Trophoblast cell (in vitro differentiated cells and primary cell): ENCODE results near the gene SLC30A3. TPM values are rescaled to one million over a fixed set of nuclear protein-coding genes. Genes with fewer than 3 reads are reported as not detected.
A peak's percentile ranks its signal among the peaks of the same experiment; 100 is the strongest.

Experiments
- DNase-seq, 2 donors: peaks; one replicate each; pipeline ENCODE4 v3.0.0-alpha.2; 2016
- H2AFZ ChIP-seq: 2 replicates; pipeline ENCODE4 v1.6.1; 2013; ENCODE audit warnings: low read length, moderate library complexity, mild to moderate bottlenecking; ENCODE audit not compliant: insufficient read depth, poor library complexity
- H2AK5ac ChIP-seq: 2 replicates; pipeline ENCODE4 v1.6.1; 2013; ENCODE audit warnings: mild to moderate bottlenecking, low read length
- H2BK120ac ChIP-seq: 2 replicates; pipeline ENCODE4 v1.6.1; 2013; ENCODE audit warnings: low read length, mild to moderate bottlenecking, moderate library complexity; ENCODE audit not compliant: insufficient read depth, poor library complexity
- H2BK12ac ChIP-seq: 2 replicates; pipeline ENCODE4 v1.6.1; 2013; ENCODE audit warnings: mild to moderate bottlenecking, low read length, moderate library complexity
- H2BK5ac ChIP-seq: 2 replicates; pipeline ENCODE4 v1.6.1; 2013; ENCODE audit warnings: low read length, low read depth, moderate library complexity, mild to moderate bottlenecking; ENCODE audit not compliant: poor library complexity
- H3K14ac ChIP-seq: 2 replicates; pipeline ENCODE4 v1.6.1; 2013; ENCODE audit warnings: mild to moderate bottlenecking, low read length
- H3K18ac ChIP-seq: 2 replicates; pipeline ENCODE4 v1.6.1; 2013; ENCODE audit warnings: mild to moderate bottlenecking, low read length
- H3K23ac ChIP-seq: 2 replicates; pipeline ENCODE4 v1.6.1; 2013; ENCODE audit warnings: low read length
- H3K27ac ChIP-seq: 2 replicates; pipeline ENCODE4 v1.5.1; 2013; ENCODE audit warnings: low read depth, mild to moderate bottlenecking, inconsistent platforms, low read length, moderate library complexity
- H3K27me3 ChIP-seq: 2 replicates; pipeline ENCODE4 v1.6.1; 2013; ENCODE audit warnings: inconsistent platforms, mild to moderate bottlenecking, low read length, moderate library complexity; ENCODE audit not compliant: insufficient read depth
- H3K36me3 ChIP-seq, 2 experiments: 1 replicate in 1 of 2; 2 replicates in 1 of 2; pipeline ENCODE4 v1.6.1; 2013; ENCODE audit warnings: low read length in 2 of 2, mild to moderate bottlenecking in 2 of 2, moderate library complexity in 1 of 2; ENCODE audit not compliant: insufficient read depth in 2 of 2, control insufficient read depth in 1 of 2
- H3K4ac ChIP-seq: 2 replicates; pipeline ENCODE4 v1.6.1; 2013; ENCODE audit warnings: low read depth, mild to moderate bottlenecking, low read length, moderate library complexity
- H3K4me1 ChIP-seq, 2 experiments: 1 replicate in 1 of 2; 2 replicates in 1 of 2; pipeline ENCODE4 v1.6.1; 2013; ENCODE audit warnings: low read length in 2 of 2, mild to moderate bottlenecking in 2 of 2, moderate library complexity in 1 of 2; ENCODE audit not compliant: insufficient read depth in 2 of 2, control insufficient read depth in 1 of 2
- H3K4me2 ChIP-seq: 2 replicates; pipeline ENCODE4 v1.6.1; 2013; ENCODE audit warnings: inconsistent platforms, mild to moderate bottlenecking, low read length, moderate library complexity
- H3K4me3 ChIP-seq: 2 replicates; pipeline ENCODE4 v1.5.1; 2013; ENCODE audit warnings: mild to moderate bottlenecking, low read depth, low read length, inconsistent platforms
- H3K79me1 ChIP-seq: one replicate; pipeline ENCODE4 v1.6.1; 2013; ENCODE audit warnings: low read length
- H3K79me2 ChIP-seq: 2 replicates; pipeline ENCODE4 v1.6.1; 2013; ENCODE audit warnings: low read length, mild to moderate bottlenecking; ENCODE audit not compliant: control insufficient read depth, insufficient read depth, poor library complexity
- H3K9ac ChIP-seq: 2 replicates; pipeline ENCODE4 v1.6.1; 2013; ENCODE audit warnings: mild to moderate bottlenecking, low read length
- H3K9me3 ChIP-seq: 2 replicates; pipeline ENCODE4 v1.6.1; 2013; ENCODE audit warnings: low read depth, mild to moderate bottlenecking, control low read depth, inconsistent platforms, low read length; ENCODE audit not compliant: insufficient read depth
- H4K12ac ChIP-seq: 2 replicates; pipeline ENCODE4 v1.6.1; 2013; ENCODE audit warnings: low read depth, mild to moderate bottlenecking, low read length, moderate library complexity
- H4K8ac ChIP-seq: 2 replicates; pipeline ENCODE4 v1.6.1; 2013; ENCODE audit warnings: low read depth, mild to moderate bottlenecking, low read length, moderate library complexity
- H4K91ac ChIP-seq: one replicate; pipeline ENCODE4 v1.6.1; 2013; ENCODE audit warnings: low read depth, mild to moderate bottlenecking, low read length, moderate library complexity
- WGBS: extraction: QIAGEN DNeasy Blood & Tissue Kit; methylation state at CpG from one replicate; pipeline ENCODE4 v1.1.7; 2013; ENCODE audit warnings: missing lambda C conversion rate; ENCODE audit not compliant: insufficient read length, insufficient coverage; ENCODE audit errors: extremely low coverage; 5-methylcytosine and 5-hydroxymethylcytosine counted together
- polyA plus RNA-seq: library from polyadenylated mRNA; stranded (reverse); fragments of 200-250 nt; gene quantifications from 2 replicates; pipeline ENCODE4 v1.2.3, GENCODE V29; 2013

SLC30A3 gene, protein sequence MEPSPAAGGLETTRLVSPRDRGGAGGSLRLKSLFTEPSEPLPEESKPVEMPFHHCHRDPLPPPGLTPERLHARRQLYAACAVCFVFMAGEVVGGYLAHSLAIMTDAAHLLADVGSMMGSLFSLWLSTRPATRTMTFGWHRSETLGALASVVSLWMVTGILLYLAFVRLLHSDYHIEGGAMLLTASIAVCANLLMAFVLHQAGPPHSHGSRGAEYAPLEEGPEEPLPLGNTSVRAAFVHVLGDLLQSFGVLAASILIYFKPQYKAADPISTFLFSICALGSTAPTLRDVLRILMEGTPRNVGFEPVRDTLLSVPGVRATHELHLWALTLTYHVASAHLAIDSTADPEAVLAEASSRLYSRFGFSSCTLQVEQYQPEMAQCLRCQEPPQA
- 3.3 and 4.0 TPM in 2 replicates for polyA plus RNA-seq

DNA sequence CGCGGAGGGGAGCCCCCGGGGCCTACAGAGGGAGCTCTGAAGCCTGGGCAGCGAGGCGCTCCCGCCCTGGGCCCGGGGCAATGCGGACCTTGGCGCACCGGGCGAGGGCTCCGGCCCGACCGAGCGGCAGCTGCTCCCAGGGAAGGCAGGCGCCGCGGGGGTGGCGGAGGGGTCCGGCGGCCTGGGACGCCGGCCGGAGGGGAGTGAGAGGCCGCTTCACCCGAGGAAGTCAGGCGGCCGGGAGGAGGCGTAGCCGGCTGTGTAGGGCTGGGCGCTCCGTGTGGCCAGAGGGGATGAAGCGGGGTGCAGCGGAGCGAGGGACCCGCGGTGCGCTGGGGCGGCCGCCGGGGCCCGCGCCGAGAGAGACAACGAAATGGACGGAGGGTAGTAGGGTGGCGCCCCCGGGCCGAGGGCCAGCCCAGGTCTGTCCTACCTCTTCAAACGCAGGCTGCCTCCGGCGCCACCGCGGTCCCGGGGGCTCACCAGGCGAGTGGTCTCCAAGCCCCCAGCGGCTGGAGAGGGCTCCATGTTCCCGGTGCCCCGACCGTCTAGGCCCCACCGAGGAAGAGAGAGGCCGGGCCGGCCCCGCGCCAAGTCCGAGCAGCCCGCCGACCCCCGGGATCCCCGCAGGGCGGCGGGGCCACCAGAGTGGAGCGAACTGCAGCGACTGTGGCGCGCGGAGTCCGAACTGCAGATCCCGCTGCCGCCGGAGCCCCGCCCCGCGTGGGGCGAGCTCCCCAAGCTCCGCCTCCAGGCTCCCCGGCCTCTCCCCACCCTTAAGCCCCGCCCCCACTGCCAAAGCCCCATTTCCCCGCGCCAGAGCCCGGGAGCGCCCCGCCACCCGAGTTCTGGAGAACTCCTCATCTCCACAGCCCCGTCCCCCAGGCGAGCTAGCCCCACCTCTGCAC lies at the start of gene SLC30A3:
Gene SLC30A3 (minus strand): TSS at position 669 of the 908 bp plus-strand sequence. CDS start 141 bp downstream, at position 528.
- H4K91ac ChIP-seq, result no peak within 1 kb of the TSS
- no peak within 1 kb of the TSS for H3K18ac ChIP-seq
- WGBS, result no CpG with 5 or more reads among the region's 96 CpGs
- no peak within 1 kb of the TSS for H2BK120ac ChIP-seq
- no peaks in the 10 kb centered on the region for H3K79me2 ChIP-seq
- H4K12ac ChIP-seq, result no peak within 1 kb of the TSS
- H2AK5ac ChIP-seq, result no peak within 1 kb of the TSS
- peak within 1 kb of the TSS; percentile 10 for H2AFZ ChIP-seq
- H3K4ac ChIP-seq, result no peak within 1 kb of the TSS
- H3K14ac ChIP-seq, result no peak within 1 kb of the TSS
- no peaks in the 10 kb centered on the region for H3K36me3 ChIP-seq
- H2BK5ac ChIP-seq, result no peak within 1 kb of the TSS
- H4K8ac ChIP-seq, result no peak within 1 kb of the TSS
- H3K9me3 ChIP-seq, result peaks cover 11% of the 10 kb centered on the region
- DNase-seq, result no peak
- peaks cover 8 to 17% of the 10 kb centered on the region in 2 experiments for H3K4me1 ChIP-seq
- H3K27ac ChIP-seq, result no peak within 1 kb of the TSS
- no peak within 1 kb of the TSS for H2BK12ac ChIP-seq
- H3K4me3 ChIP-seq, result peak within 1 kb of the TSS; percentile 42
- no peak within 1 kb of the TSS for H3K23ac ChIP-seq
- H3K4me2 ChIP-seq, result peak within 1 kb of the TSS; percentile 71
- no peak within 1 kb of the TSS for H3K9ac ChIP-seq
- no peaks in the 10 kb centered on the region for H3K79me1 ChIP-seq
- peaks cover 63% of the 10 kb centered on the region for H3K27me3 ChIP-seq

- no peak overlapping the region for H3K18ac ChIP-seq
- no peak for DNase-seq
- H3K27me3 ChIP-seq, result peaks cover 12% of the 10 kb centered on the region
- H2BK12ac ChIP-seq, result no peak overlapping the region
- H2AK5ac ChIP-seq, result no peak overlapping the region
- no peaks in the 10 kb centered on the region for H3K79me1 ChIP-seq
- no peak overlapping the region for H4K91ac ChIP-seq
- no peak overlapping the region for H2AFZ ChIP-seq
- no peak overlapping the region for H3K23ac ChIP-seq
- H2BK120ac ChIP-seq, result no peak overlapping the region
- H3K9ac ChIP-seq, result no peak overlapping the region
- H3K27ac ChIP-seq, result no peak overlapping the region
- H3K9me3 ChIP-seq, result peaks cover 1% of the 10 kb centered on the region
- no peak overlapping the region for H4K12ac ChIP-seq
- H3K36me3 ChIP-seq, result peaks cover 7 to 11% of the 10 kb centered on the region in 2 experiments
- WGBS, result no CpG with 5 or more reads among the region's 3 CpGs
- no peak overlapping the region for H3K14ac ChIP-seq
- H3K4me1 ChIP-seq, result peaks cover 4 to 10% of the 10 kb centered on the region in 2 experiments
- no peak overlapping the region for H3K4me3 ChIP-seq
- no peak overlapping the region for H4K8ac ChIP-seq
- H2BK5ac ChIP-seq, result no peak overlapping the region
- no peaks in the 10 kb centered on the region for H3K79me2 ChIP-seq
- H3K4ac ChIP-seq, result no peak overlapping the region
- no peak overlapping the region for H3K4me2 ChIP-seq
Measured at GRCh38 chr2:27312152-27312551, 49.3 kb upstream of the SLC30A3 start.

GRCh38 chr2:27309651-27310050 lies 46.8 kb upstream of the SLC30A3 start:
- Histone ChIP-seq H3K14ac (no peak overlapping the region), H3K79me2 (no peaks in the 10 kb centered on the region), H2BK5ac (no peak overlapping the region), H3K4me2 (no peak overlapping the region), H2BK120ac (no peak overlapping the region), H3K23ac (no peak overlapping the region), H4K8ac (no peak overlapping the region), H3K4ac (no peak overlapping the region), H3K4me3 (no peak overlapping the region), H3K36me3 (peaks cover 3 to 11% of the 10 kb centered on the region in 2 experiments), H3K18ac (no peak overlapping the region), H3K79me1 (no peaks in the 10 kb centered on the region), H3K9me3 (peaks cover 5% of the 10 kb centered on the region), H2AFZ (no peak overlapping the region), H2AK5ac (no peak overlapping the region), H3K27ac (no peak overlapping the region), H4K12ac (no peak overlapping the region), H2BK12ac (no peak overlapping the region), H3K4me1 (peaks cover 4 to 10% of the 10 kb centered on the region in 2 experiments), H4K91ac (no peak overlapping the region), H3K27me3 (peaks cover 31% of the 10 kb centered on the region), H3K9ac (no peak overlapping the region)
- WGBS, result no CpG with 5 or more reads among the region's 6 CpGs
- DNase-seq, result no peak

DNA sequence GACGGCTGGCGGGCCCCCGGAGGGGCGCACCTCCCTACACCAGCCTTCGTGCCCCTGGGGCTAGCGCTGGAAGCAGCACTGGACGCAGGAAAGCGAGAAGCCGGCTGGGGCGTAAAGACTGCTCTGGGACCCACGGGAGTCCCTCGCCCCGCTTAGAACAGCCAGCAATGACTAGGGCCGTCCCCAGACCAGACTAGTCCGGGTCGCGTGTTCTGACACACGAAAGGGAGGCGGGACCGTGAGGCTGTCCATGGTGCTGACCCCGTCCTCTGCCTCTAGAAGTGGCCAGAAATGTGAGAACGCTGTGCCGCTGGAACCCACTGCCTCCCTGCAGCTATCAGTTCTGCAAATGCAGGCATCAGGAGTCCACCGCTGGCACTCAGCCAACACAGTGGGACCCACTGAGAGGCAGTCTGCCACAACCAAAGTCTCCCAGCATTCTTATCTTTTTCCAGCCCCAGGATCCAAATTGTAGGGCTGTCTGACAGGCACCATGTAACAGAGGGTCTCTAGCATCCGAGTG lies 45.6 kb upstream of the SLC30A3 start, which contains the start of gene UCN:
Gene UCN (minus strand): TSS at position 87 of the 523 bp plus-strand sequence. CDS start 550 bp downstream, outside the sequence.
- Histone ChIP-seq H3K18ac (no peak within 1 kb of the TSS), H2AFZ (no peak within 1 kb of the TSS), H3K79me2 (no peaks in the 10 kb centered on the region), H3K27ac (no peak within 1 kb of the TSS), H3K36me3 (peaks cover 3 to 11% of the 10 kb centered on the region in 2 experiments), H4K8ac (no peak within 1 kb of the TSS), H3K9me3 (peaks cover 8% of the 10 kb centered on the region), H4K12ac (no peak within 1 kb of the TSS), H3K4ac (no peak within 1 kb of the TSS), H4K91ac (no peak within 1 kb of the TSS), H2AK5ac (no peak within 1 kb of the TSS), H3K79me1 (no peaks in the 10 kb centered on the region), H3K4me1 (peaks cover 4 to 10% of the 10 kb centered on the region in 2 experiments), H3K4me3 (no peak within 1 kb of the TSS), H3K4me2 (peak within 1 kb of the TSS; percentile 42), H3K9ac (no peak within 1 kb of the TSS), H3K27me3 (peaks cover 31% of the 10 kb centered on the region), H2BK120ac (no peak within 1 kb of the TSS), H2BK5ac (no peak within 1 kb of the TSS), H3K23ac (no peak within 1 kb of the TSS), H2BK12ac (no peak within 1 kb of the TSS), H3K14ac (no peak within 1 kb of the TSS)
- DNase-seq, result peak; percentile 46 to 57
- no CpG with 5 or more reads among the region's 25 CpGs for WGBS
